Breast epithelium (tissue), 3 donors: ENCODE measurements around the gene GNG14.

Experiments
- POLR2A ChIP-seq: fragments of 450-650 bp; IDR thresholded peaks from one replicate; pipeline ENCODE4 v1.6.1; 2016; ENCODE audit warnings: antibody characterized with exemption, mild to moderate bottlenecking, moderate library complexity
- POLR2AphosphoS5 ChIP-seq, 3 donors: sonication (generic); formaldehyde crosslinking; IDR thresholded peaks; one replicate each; pipeline ENCODE4 v1.6.1; 2017; ENCODE audit warnings: antibody characterized with exemption in 3 of 3
- TF ChIP-seq, protein P1 (sequence below), 3 donors: fragments of 450-650 bp; IDR thresholded peaks; one replicate each; pipeline ENCODE4 v1.5.1; 2016 to 2017; ENCODE audit warnings: antibody characterized with exemption in 3 of 3, mild to moderate bottlenecking in 3 of 3, moderate library complexity in 3 of 3

DNA sequence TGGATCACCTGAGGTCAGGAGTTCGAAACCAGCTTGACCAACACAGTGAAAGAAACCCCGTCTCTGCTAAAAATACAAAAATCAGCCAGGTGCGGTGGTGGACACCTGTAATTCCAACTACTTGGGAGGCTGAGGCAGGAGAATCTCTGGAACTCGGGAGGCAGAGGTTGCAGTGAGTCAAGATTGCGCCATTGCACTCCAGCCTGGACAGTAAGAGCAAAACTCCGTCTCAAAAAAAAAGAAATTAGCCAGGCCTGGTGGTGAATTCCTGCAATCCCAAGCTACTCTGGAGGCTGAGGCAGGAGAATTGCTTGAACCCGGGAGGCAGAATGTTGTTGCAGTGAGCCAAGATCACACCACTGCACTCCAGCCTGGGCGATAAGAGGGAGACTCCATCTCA lies 20.8 kb downstream of the GNG14 start:
- no peak for TF ChIP-seq POLR2A
- TF ChIP-seq, protein P1, sequence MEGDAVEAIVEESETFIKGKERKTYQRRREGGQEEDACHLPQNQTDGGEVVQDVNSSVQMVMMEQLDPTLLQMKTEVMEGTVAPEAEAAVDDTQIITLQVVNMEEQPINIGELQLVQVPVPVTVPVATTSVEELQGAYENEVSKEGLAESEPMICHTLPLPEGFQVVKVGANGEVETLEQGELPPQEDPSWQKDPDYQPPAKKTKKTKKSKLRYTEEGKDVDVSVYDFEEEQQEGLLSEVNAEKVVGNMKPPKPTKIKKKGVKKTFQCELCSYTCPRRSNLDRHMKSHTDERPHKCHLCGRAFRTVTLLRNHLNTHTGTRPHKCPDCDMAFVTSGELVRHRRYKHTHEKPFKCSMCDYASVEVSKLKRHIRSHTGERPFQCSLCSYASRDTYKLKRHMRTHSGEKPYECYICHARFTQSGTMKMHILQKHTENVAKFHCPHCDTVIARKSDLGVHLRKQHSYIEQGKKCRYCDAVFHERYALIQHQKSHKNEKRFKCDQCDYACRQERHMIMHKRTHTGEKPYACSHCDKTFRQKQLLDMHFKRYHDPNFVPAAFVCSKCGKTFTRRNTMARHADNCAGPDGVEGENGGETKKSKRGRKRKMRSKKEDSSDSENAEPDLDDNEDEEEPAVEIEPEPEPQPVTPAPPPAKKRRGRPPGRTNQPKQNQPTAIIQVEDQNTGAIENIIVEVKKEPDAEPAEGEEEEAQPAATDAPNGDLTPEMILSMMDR (IDR thresholded peaks at IDR 0.05) = no peak
- TF ChIP-seq POLR2AphosphoS5 (IDR thresholded peaks at IDR 0.05) = no peak
